NCI-H187 treated with DMSO at 0.1 percent for 48 hours (cell line): ENCODE measurements around the gene PRKAR2A.

ENCODE experiments used
- DNase-seq: peaks from one replicate; lab custom pipeline; 2025; lab: John Stamatoyannopoulos, UW

Gene PRKAR2A

DNA sequence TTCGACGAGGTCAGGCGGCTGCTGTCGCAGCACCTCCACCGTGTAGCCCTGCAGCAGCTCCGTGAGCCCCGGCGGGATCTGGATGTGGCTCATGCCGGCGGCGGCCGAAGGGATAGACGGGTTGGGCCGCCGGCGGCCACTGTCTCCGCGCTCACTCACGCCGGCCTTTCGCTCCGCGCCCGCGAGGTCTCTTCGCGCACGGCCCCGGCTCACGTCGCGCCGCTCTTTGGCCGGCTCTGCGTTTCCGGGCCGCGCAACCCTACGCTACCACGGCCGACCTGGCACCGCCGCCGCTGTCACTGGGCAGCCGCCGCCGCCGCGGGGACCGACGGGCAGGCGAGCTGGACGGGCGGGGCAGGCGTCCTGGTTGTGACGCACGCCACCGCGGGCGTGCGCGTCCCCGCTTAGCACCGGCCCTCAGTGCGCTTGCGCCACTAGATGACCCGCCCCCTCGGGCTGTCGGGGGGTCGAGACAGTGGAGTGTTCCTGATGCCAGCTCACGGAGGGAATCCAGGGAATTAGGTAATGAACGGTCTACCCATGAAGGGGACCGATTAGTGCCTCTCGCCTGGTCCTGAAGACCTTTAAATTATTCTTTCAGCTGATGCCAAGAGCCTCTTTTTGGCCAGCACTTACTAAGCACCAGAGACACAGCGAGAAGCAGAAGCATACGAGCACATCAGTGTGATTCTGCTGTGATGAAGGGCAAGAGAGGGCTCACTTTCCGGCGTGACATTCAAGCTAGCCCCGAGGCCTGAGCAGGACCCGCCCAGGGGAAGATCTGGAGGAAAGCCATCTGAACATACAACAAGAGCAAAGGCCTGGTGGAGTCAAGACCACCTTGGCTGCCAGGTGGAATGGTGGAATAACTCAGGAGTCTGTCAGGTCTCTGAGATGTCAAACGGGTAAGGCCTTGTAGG lies at the start of gene PRKAR2A:
TSS of gene PRKAR2A (minus strand) at position 371 of the 920 bp plus-strand sequence. CDS start at position 93, 278 bp downstream.
- peak; percentile 2 for DNase-seq

DNA sequence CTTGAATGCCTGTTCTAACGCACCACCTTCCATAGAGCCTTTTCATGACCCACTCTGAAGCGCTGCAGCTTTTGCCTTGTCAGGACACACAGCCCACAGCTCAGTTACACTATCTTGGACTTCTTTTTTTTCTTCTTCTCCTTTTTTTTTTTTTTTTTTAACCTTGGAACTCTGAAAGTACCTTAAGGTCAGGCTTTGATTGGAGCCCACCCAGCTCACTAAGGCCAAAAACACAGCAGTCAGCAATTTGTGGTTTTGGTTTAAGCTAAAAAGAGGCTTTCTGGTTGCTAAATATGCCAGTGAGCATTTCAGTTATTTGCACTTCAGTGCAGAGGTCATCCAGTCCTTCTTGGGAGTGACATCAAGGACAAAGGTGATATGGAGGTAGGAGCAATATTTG lies 49.3 kb upstream of the PRKAR2A start:
- DNase-seq, result no peak

DNA sequence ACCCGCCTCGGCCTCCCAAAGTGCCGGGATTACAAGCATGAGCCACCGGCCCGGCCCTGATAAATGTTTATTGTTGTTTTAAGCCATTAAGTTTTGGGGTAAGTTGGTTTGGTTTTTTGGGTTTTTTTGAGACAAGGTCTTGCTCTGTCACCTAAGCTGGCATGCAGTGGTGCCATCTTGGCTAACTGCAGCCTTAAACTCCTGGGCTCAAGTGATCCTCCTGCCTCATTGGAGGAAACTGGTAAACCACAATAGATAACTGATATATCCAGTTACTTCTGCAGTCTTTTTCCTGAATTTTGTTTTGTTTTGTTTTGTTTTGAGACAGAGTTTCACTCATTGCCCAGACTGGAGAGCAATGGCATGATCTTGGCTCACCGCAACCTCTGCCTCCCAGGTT lies 46.8 kb upstream of the PRKAR2A start:
- DNase-seq, result no peak

DNA sequence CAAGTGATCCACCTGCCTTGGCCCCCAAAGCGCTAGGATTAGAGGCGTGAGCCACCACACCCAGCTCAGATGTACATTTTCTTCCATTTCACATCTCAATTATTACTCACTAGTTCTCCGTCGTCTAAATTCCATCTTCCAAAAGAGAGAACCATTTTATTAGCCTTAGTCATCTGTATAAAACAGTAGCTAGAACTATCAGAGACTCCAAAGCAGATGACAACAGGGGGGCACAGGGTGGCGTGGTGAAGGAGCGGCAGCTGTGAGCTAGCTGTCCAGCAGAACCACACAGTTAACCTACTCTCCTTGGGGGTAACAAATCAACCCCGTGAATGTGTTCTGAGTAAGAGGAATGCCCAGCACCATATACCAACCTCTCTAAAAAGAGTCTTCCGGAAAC lies 43.9 kb upstream of the PRKAR2A start:
- DNase-seq, result no peak

DNA sequence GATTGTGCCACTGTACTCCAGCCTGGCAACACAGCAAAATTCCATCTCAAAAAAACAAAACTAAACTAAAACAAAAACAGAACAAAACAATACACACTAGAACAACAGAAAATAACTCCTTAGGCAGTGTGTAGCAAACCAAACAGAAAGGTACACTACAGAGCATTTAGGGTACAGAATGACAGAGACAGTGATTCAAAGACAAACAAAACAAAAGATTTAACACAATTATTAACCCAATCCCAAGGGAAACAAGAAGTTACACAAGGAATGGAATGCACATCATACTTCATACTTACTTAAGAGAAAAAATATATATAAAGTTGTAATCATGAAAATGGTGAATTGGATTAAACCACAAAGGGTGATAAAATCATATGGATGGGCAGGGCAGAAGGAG lies 38.1 kb upstream of the PRKAR2A start:
- no peak for DNase-seq

DNA sequence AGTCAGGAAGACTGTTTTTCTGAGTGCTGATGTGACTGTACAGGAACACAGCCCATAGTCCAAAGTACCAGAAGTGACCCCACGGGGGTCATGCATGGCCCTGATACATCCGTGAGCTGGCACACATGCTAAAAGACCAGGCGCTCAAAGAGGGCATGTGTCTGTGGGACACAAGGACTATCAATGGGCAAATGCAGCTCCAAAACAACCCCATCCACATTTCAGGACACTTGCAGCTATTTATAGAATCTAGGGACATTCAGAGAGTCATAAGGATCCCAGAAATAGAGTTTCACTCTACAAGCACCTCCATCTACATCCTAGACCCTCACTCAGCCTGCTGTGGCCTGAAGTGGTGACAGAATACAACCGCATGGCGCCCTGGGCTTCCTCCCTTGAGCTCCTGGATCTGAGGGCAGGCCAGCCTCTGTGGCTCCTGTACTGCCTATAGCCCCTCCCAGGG lies 34.0 kb upstream of the PRKAR2A start:
- DNase-seq, result no peak

DNA sequence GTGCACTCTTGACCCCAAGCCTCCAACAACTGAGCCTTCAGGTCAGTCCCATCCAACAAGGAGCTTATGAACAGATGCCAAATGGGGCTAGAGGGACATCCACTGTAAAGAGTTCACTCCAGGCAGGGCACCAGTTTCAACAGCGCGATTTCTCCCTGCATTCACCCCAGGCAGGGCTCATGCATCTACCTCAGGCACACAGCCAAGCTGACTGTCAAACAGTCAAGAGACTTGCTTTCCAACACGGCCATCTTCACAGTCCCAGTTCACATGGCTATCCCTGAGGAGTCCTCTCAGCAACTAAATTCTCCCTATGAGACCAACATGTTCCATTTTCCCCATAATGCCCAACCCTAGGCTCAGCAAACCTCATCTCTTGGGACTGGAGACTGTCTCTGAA lies 33.3 kb upstream of the PRKAR2A start:
- no peak for DNase-seq

DNA sequence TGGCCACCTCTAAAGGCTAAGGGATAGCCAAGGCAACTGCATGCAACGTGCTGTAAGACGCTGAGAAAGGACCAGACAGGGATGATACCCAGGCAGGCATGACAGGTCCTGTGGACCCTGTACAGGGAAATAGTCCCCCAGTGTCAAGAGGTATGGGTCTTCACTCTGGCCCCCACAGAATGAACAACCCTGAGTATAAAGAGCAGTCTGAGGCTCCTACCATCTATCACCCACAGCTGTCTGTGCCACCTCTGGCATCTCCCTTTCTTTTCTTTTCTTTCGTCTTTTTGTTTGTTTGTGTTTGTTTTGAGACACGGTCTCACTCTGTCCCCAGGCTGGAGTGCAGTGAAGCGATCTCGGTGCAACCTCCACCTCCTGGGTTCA lies 32.3 kb upstream of the PRKAR2A start:
- no peak for DNase-seq

DNA sequence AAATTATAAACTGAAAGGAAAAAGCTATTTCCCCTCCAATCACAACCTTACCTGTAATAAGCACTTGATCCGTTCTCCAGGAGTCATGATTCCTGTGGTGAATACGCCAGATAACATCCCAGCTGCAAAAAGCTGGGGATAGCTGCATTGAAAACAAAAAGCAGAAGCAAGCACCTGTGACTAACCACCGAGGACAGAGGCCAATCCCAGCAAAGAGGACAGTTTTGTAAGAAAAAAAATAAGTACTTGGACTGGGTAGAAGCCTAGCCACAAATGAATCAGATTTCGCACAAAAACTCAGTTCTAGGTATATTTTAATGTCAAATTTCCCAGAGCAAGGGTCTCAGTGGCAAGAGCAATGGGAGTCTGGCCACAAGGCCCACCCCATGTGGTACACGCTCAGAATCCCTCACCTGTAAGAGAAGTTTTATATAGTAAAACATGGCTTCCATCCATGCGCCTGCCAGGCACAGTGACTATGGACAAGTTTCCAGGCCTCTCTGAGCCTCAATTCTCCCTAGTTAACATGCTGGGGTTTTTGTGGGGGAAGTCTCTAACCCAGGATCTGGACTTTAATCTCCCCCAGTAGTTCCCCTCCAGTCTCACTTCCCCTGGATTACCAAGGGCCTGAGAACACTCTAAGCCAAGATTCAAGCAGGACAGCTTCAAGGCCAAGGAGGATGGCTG lies 31.8 kb upstream of the PRKAR2A start:
- DNase-seq, result no peak

DNA sequence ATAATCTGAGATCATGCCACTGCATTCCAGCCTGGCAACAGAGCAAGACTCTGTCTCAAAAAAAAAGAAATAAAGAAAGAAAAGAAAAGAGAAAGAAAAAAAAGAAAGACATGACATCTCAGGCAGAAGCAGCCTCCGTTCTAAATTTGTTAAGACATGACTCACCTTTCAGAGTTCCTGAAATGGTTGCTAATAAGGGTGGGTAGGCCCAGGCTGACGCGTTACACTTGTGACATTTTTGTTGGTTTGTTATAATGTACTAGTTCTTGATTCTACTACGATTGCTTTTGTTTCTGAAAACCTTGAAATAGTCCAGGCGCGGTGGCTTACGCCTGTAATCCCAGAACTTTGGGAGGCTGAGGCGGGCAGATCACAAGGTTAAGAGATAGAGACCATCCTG lies 30.0 kb upstream of the PRKAR2A start:
- no peak for DNase-seq

DNA sequence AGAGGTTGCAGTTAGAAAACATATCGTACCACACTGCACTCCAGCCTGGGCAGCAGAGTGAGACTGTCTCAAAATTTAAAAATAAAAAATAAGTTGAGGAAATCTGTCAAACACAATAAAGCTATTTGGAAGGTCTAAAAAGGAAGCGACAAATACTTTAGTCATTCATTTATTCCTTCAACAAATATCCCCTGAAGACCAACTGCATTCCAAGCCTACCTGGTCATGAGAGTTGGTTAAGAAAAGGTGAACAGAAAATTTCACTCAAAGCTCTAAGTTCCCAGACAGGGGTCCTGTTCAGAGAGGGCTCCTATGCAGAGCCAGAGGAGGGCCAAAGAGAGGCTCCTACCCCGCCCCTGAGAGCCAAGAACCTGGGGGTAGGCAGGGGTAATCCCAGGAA lies 15.4 kb upstream of the PRKAR2A start:
- DNase-seq, result no peak

DNA sequence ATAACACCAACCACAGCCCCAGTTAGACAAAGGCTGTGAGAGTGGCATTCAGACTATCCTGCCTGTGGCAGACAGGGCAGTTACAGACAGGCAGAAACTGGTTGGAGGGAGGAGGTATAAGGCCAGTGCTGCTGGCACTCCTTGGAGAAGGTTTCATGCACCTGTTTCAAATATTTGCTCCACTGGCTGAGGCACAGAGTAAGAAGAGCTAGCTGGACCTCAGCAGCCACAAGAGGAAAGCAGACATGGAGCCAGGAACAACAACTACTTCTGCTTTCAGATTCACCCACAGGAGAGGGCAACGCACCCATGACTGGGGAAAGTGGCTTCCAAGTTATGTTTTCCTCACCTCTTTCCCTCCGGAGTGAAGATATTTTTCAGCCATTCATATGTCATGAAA lies 11.5 kb upstream of the PRKAR2A start:
- no peak for DNase-seq

DNA sequence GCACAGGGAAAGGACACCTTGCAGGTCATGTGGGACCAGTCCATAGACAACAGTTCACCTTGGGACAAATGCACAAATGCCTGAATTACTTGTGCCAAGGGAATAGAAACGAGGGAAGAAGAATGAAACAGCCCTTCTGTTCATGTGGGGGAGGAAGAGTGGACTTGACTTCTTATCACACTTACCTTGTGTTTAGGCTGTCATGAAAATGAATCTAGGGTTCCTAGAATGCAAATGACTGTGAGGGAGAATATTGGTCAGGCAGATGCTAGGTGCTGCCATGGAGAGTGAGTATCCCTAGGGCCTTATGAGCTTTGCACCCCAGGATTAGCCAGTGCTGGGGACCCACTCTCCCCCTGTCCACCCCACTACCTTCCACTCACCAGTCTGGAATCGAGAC lies 11.0 kb upstream of the PRKAR2A start:
- no peak for DNase-seq

DNA sequence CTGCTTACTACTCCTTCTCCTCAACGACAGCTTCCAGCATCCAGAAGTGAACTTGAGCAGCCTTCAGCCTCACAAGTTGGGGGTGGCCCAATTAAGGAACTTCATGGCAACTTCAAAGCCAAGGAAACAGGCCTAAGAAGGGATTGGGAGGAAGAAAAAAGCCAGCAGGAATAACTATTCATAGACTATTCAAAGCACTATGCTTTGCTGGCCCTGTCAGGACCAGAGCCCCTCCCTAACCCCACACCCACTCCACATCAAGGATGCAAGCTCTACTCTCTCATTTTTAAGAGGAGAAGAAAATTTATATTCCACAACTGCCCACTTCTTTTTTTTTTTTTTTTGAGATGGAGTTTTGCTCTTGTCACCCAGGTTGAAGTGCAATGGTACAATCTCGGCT lies 10.0 kb upstream of the PRKAR2A start:
- DNase-seq, result no peak

DNA sequence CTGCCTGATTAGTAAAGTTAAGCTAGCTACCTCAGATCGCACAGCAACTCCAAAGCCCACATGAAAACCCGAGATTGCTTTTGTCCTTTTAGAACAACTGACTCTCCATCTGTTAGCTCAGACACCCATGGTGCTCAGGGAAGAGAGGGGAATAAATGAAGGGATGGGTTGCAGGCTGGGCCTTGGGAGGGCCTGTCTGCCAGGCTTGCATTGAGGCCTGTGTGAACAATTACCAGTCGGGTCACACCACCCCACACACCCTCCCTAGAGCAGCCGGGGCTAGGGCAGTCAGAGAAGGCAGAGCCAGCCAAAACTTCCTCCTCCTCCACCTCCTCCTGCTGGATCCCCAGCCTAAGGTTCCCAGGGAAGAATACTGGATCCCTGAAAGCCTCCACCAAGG lies 8.8 kb upstream of the PRKAR2A start:
- no peak for DNase-seq

DNA sequence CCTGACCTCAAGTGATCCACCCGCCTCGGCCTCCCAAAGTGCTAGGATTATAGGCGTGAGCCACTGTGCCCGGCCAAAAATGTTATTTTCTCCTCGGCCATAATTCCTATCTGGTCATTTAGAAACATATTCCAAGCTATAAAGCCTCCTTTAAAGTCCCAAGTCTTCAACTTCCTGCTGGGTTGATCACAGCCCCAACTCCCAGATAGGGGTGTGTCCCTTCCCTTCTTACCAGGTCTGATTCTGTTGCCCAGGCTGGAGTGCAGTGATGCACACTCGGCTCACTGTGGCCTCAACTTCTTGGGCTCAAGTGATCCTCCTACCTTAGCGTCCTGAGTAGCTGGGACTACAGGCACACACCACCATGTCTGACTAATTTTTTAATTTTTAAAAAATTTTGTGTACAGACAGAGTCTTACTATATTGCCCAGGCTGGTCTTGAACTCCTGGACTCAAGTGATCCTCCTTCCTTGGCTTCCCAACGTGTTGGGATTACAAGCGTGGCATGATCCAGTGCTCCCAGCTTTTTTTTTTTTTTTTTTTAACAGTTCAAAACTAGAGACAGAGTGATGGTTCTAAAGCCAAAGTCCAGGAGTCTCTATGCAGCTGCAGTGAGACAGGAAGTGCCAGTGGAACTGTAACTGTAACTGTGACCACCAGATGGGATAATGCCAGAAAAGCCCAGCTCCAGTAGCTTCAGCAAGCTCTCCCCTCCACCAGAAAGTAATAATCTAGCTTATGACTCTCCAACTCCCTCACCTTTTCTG lies 8.2 kb upstream of the PRKAR2A start:
- DNase-seq, result no peak

DNA sequence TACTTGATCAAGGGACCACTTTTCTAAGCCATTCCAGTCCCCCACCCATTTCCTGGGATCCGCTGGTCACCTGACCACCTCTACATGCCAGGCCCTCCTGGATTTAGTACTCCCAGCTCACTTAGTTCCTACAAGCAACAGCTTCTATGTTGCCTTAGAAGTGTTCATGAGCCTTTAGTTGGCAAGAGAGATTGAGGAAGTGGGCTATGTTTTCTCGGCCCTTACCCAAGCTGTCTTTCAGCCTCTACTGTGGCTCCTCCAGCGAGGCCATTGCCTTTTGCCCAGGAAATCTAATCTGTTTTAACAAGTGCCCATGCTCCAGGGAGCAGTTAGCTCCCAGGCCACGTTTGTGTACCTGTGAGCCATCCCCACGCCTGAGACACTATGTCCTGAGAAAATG lies 4.5 kb upstream of the PRKAR2A start:
- DNase-seq, result no peak

DNA sequence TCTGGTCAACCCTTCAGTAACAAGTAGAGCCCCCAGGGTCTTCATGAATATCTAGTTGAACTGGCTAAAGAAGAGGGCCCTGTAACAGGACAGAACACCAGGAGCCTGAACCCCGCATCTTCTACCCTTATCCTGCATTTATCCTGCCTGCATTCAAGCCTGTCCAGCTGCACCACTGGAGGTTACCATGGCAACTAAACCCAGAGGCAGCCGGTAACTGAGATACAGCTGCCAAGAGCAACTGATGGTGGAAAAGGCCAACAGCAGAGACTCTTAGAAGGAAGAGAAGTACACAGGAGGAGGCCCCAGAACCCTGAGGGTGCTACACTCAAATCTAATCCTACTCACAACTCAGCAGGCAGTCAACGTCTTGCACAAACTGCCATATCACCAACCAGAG lies 3.7 kb upstream of the PRKAR2A start:
- DNase-seq, result no peak

DNA sequence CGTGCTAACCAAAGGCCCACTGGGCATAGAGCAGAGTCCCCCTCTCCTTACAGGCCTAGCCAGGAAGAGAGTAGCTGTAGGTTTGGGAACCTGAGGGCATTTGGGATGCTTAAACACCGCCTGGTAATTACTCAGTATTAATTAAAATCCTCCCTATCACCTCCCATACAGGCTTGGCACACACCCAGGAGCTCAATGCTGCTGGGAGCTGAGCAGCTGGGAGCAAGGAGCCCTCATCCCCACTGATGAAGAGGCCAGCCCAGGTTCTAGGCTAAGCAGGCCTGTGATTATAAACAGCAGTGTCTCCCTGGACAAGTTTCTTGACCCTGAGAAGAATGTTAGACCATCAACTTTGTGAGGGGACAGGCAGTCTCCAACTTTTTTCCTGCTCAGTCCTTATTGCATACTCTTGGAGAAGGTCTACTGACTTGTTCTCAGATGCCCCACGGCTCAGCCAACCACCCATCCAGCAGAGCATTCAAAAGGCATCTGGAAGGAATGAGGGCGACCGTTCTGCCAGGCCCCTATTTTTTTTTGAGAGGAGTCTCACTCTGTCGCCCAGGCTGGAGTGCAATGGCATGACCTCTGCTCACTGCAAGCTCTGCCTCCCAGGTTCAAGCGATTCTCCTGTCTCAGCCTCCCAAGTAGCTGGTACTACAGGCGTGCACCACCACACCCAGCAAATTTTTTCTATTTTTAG lies 1.3 kb upstream of the PRKAR2A start:
- no peak for DNase-seq

DNA sequence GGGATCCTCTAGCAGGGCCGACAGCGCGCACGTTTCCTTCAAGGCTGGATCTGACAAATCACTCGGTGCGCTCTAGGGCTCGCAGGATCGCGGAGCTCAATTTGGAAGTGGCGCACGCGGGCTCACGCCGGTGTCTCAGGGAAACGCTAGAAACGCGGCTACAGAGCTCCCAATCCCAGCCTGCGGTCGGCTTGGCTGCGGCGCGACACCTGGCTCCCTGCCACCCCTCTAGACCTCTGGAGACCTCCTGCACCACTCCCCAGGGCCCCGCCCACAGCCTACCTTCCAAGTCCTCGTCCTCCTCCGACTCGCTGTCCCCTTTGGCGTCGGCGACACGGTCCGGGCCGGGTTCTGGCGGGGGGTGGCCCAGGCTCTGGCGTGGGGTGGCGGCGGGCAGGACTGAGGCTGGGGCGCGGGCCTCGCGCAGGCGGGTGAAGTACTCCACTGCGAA lies 596 bp downstream of the PRKAR2A start:
- no peak for DNase-seq

DNA sequence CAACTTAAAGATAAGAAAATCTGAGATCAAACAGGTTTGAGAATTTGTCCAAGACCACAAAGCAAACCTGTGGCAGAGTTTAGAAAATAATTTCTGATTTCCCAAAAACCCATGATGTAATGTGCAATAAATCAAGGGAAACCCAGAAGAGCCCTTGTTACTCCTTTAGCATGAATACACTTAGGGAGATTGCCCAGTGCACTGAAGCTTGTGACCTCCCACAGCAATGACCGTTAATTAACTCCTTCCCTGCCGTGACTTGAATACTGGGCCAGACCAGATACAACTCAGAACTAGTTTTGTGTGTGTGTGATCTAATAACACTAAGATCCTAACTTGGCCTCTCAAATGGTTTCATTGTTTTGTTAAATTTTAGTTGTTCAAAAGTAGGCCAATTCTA lies 2.5 kb downstream of the PRKAR2A start:
- DNase-seq, result no peak

DNA sequence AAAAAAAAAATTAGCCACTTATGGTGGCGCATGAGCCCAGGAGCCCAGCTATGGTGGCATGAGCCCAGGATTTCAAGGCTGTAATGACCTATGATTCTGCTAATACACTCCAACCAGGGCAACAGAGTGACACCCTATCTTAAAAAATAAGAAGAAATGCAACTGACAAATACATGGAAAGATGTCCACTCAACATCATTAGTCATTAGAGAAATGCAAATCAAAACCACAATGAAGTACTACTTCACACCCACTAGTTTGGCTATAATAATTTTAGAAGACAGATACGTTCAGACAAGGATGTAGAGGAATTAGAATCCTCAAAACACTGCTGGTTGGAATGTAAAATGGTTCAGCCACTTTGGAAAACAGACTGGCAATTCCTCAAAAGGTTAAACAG lies 10.5 kb downstream of the PRKAR2A start:
- no peak for DNase-seq
